ENCODE results near the gene APOB. TPM values are rescaled to one million over a fixed set of nuclear protein-coding genes. Genes with fewer than 3 reads are reported as not detected.

The APOB gene
- polyA plus RNA-seq, 1 of the 3 experiments (the other 2 are of a cell fraction): not detected

- Histone ChIP-seq H3K79me2 (ENCODE audit: insufficient read depth) (no peaks in the 10 kb centered on the region), H4K20me1 (ENCODE audit: insufficient read depth) (no peaks in the 10 kb centered on the region), H3K4me2 (no peak overlapping the region), H3K9me3 (no peaks in the 10 kb centered on the region), H3K4me1 (ENCODE audit: control insufficient read depth in 1 of 2, insufficient read depth in 2 of 2, low read depth in 1 of 2, low read length in 1 of 2) (peaks cover 0 to 5% of the 10 kb centered on the region in 2 experiments; a peak in 1 of 4 replicates), H3K9me2 (no peaks in the 10 kb centered on the region), H3F3A (replicated peaks; ENCODE audit: insufficient read depth) (no peaks in the 10 kb centered on the region), H3K27me3 (ENCODE audit: insufficient read depth) (no peaks in the 10 kb centered on the region), H3K9ac (no peak overlapping the region), H3K36me3 (replicated peaks in 1 of 2; ENCODE audit: control insufficient read depth in 1 of 2, insufficient read depth in 2 of 2, low read length in 1 of 2) (no peaks in the 10 kb centered on the region), H2AFZ (ENCODE audit: low read depth) (no peak overlapping the region), H3K27ac (ENCODE audit: low read depth in 2 of 2, low read length in 1 of 2) (no peak overlapping the region), H3K4me3 (ENCODE audit: low read depth in 2 of 2, low read length in 1 of 2) (no peak overlapping the region)
- ChIA-PET CTCF (interaction anchor here (1.2 kb wide), 2 partner anchors 22 to 234 kb away, joined by 3 read pairs; no protein-coding TSS in a partner anchor), POLR2A (no interaction called here)
- 47% methylated on average over 3 of the region's 3 CpGs for WGBS (ENCODE audit: low lambda C conversion rate)
- no peak for DNase-seq
- TF ChIP-seq JUND (IDR thresholded peaks at IDR 0.05) (no peak), NFIC (IDR thresholded peaks at IDR 0.05; ENCODE audit: borderline replicate concordance) (no peak), POLR2AphosphoS5 (IDR thresholded peaks at IDR 0.05; ENCODE audit: low read depth, low read length) (no peak), NRF1 (IDR thresholded peaks at IDR 0.05; ENCODE audit: low read depth, low read length) (no peak), GABPA (IDR thresholded peaks at IDR 0.05; ENCODE audit: low read depth) (no peak), PBX3 (IDR thresholded peaks at IDR 0.05) (no peak), FOXM1 (IDR thresholded peaks at IDR 0.05; ENCODE audit: low read depth) (no peak), MXI1 (IDR thresholded peaks at IDR 0.05; ENCODE audit: low read depth, low read length) (no peak), EZH2phosphoT487 (IDR thresholded peaks at IDR 0.05; ENCODE audit: borderline replicate concordance, low read depth) (no peak), RAD21 (IDR thresholded peaks at IDR 0.05; ENCODE audit: low read length) (no peak), IRF3 (IDR thresholded peaks at IDR 0.05; ENCODE audit: low read depth, low read length) (no peak), RFX5 (IDR thresholded peaks at IDR 0.05; ENCODE audit: low read length) (no peak), TEAD4 (IDR thresholded peaks at IDR 0.05; ENCODE audit: borderline replicate concordance, insufficient read depth) (no peak), SMC3 (IDR thresholded peaks at IDR 0.05; ENCODE audit: low read depth, low read length) (no peak), YY1 (IDR thresholded peaks at IDR 0.05; ENCODE audit: low read depth) (no peak), GATA2 (CRISPR knock-in tag; IDR thresholded peaks at IDR 0.05) (no peak)
- TF ChIP-seq, protein P1, sequence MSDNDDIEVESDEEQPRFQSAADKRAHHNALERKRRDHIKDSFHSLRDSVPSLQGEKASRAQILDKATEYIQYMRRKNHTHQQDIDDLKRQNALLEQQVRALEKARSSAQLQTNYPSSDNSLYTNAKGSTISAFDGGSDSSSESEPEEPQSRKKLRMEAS (IDR thresholded peaks at IDR 0.05; ENCODE audit: low read depth): no peak
- TF ChIP-seq, protein P2, sequence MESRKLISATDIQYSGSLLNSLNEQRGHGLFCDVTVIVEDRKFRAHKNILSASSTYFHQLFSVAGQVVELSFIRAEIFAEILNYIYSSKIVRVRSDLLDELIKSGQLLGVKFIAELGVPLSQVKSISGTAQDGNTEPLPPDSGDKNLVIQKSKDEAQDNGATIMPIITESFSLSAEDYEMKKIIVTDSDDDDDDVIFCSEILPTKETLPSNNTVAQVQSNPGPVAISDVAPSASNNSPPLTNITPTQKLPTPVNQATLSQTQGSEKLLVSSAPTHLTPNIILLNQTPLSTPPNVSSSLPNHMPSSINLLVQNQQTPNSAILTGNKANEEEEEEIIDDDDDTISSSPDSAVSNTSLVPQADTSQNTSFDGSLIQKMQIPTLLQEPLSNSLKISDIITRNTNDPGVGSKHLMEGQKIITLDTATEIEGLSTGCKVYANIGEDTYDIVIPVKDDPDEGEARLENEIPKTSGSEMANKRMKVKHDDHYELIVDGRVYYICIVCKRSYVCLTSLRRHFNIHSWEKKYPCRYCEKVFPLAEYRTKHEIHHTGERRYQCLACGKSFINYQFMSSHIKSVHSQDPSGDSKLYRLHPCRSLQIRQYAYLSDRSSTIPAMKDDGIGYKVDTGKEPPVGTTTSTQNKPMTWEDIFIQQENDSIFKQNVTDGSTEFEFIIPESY (IDR thresholded peaks at IDR 0.05; ENCODE audit: borderline replicate concordance, low read depth): no peak
These were observed 28.6 kb downstream of the APOB start for GRCh38 chr2:21015281-21015645.
